Neural progenitor cell (in vitro differentiated cells): ENCODE results near the gene KRT222.

Experiments used
- EZH2 ChIP-seq: fragments of 200-600 bp; sonication (generic); IDR thresholded peaks from 2 replicates; pipeline ENCODE4 v1.6.1; 2017; ENCODE audit warnings: antibody characterized with exemption, mild to moderate bottlenecking, moderate library complexity
- TF ChIP-seq, protein P1 (sequence below): fragments of 200-600 bp; sonication (generic); IDR thresholded peaks from 2 replicates; pipeline ENCODE4 v1.5.1; 2017; ENCODE audit warnings: antibody characterized with exemption, mild to moderate bottlenecking

DNA sequence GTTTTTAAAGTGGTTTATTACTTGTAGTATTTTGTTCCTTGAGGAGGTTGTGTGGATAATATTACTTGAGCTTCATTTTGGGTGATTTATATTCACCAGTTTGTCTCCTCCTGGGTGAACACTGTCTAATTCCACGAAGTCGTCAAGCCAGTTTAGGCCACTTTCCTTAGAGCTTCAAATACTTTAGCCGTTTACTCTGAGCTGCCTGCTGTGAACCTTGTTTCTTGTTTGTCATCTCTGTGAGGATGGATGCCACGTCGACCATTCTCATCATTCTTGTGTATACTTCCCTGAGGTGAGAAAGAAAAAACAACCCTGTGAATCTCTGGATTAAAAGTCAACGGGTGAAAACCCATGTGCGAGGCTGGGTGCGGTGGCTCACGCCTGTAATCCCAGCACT, 29.6 kb upstream of the KRT222 start:
- TF ChIP-seq, protein P1, sequence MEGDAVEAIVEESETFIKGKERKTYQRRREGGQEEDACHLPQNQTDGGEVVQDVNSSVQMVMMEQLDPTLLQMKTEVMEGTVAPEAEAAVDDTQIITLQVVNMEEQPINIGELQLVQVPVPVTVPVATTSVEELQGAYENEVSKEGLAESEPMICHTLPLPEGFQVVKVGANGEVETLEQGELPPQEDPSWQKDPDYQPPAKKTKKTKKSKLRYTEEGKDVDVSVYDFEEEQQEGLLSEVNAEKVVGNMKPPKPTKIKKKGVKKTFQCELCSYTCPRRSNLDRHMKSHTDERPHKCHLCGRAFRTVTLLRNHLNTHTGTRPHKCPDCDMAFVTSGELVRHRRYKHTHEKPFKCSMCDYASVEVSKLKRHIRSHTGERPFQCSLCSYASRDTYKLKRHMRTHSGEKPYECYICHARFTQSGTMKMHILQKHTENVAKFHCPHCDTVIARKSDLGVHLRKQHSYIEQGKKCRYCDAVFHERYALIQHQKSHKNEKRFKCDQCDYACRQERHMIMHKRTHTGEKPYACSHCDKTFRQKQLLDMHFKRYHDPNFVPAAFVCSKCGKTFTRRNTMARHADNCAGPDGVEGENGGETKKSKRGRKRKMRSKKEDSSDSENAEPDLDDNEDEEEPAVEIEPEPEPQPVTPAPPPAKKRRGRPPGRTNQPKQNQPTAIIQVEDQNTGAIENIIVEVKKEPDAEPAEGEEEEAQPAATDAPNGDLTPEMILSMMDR: no peak
- TF ChIP-seq EZH2: no peak
